PC-3 (cell line): Measurements from ENCODE around the gene COL16A1.

ENCODE experiments used
- EZH2 ChIP-seq: fragments of 300-600 bp; sonication (generic); IDR thresholded peaks from one replicate; pipeline ENCODE4 v1.6.1; 2017; ENCODE audit warnings: antibody characterized with exemption, mild to moderate bottlenecking, low read length; ENCODE audit not compliant: unreplicated experiment
- EZH2phosphoT487 ChIP-seq: fragments of 300-600 bp; sonication (generic); IDR thresholded peaks from 2 replicates; pipeline ENCODE4 v1.6.1; 2018; ENCODE audit warnings: mild to moderate bottlenecking, antibody characterized with exemption, low read length, borderline replicate concordance
- TF ChIP-seq, protein P1 (sequence below): fragments of 300-600 bp; sonication (generic); conservative IDR thresholded peaks from 2 replicates; pipeline ENCODE4 v1.5.1; 2017; ENCODE audit warnings: antibody characterized with exemption, low read depth, mild to moderate bottlenecking, low read length

DNA sequence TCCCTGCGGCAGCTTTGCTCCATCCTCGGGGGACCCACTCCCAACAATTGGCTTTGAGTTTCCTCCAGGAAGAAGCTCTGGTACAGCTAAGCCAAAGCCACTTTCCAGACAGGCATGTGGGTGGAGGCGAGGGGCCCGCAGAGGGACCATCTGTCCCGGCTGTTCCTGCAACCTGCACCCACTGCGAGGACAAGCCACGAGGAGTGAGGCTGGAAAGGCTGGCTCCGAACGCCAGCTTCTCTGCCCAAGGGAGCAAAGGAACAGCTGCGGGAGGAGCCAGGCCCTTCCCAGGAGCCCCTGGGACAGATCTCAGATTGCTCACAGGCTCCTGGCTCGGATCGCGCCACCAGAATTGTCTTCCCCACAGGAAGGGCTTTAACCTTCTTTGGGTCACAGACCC is 30.8 kb downstream of the COL16A1 start:
- TF ChIP-seq, protein P1, sequence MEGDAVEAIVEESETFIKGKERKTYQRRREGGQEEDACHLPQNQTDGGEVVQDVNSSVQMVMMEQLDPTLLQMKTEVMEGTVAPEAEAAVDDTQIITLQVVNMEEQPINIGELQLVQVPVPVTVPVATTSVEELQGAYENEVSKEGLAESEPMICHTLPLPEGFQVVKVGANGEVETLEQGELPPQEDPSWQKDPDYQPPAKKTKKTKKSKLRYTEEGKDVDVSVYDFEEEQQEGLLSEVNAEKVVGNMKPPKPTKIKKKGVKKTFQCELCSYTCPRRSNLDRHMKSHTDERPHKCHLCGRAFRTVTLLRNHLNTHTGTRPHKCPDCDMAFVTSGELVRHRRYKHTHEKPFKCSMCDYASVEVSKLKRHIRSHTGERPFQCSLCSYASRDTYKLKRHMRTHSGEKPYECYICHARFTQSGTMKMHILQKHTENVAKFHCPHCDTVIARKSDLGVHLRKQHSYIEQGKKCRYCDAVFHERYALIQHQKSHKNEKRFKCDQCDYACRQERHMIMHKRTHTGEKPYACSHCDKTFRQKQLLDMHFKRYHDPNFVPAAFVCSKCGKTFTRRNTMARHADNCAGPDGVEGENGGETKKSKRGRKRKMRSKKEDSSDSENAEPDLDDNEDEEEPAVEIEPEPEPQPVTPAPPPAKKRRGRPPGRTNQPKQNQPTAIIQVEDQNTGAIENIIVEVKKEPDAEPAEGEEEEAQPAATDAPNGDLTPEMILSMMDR, result no peak
- TF ChIP-seq EZH2 (no peak), EZH2phosphoT487 (no peak)
